Measurements from ENCODE around the gene SDCCAG8.

SDCCAG8 gene

GRCh38 chr1:243487036-243487648 lies 231.3 kb downstream of the SDCCAG8 start:
- Histone ChIP-seq H3K4me3 (ENCODE audit: low read depth, low read length) (no peak overlapping the region), H3K4me1 (peaks cover 21% of the 10 kb centered on the region), H3K9me3 (no peaks in the 10 kb centered on the region), H3K27me3 (no peaks in the 10 kb centered on the region), H3K36me3 (no peaks in the 10 kb centered on the region)
- no peak for TF ChIP-seq CTCF (IDR thresholded peaks at IDR 0.05; ENCODE audit: low read depth, low read length)
- no peak for DNase-seq

- Histone ChIP-seq H3K27me3 (no peaks in the 10 kb centered on the region), H3K9me3 (no peaks in the 10 kb centered on the region), H3K4me3 (ENCODE audit: low read depth, low read length) (no peak overlapping the region), H3K4me1 (peaks cover 20% of the 10 kb centered on the region), H3K36me3 (no peaks in the 10 kb centered on the region)
- TF ChIP-seq CTCF (IDR thresholded peaks at IDR 0.05; ENCODE audit: low read depth, low read length), result no peak
- DNase-seq, result no peak
Measured at GRCh38 chr1:243487649-243488227, 231.9 kb downstream of the SDCCAG8 start.

GRCh38 chr1:243488459-243489157 lies 232.8 kb downstream of the SDCCAG8 start:
- H3K4me1 ChIP-seq, result peaks cover 22% of the 10 kb centered on the region
- H3K9me3 ChIP-seq, result no peaks in the 10 kb centered on the region
- peak; percentile 33 for DNase-seq
- no peak for TF ChIP-seq CTCF (IDR thresholded peaks at IDR 0.05; ENCODE audit: low read depth, low read length)
- H3K4me3 ChIP-seq (ENCODE audit: low read depth, low read length), result no peak overlapping the region
- H3K36me3 ChIP-seq, result no peaks in the 10 kb centered on the region
- no peaks in the 10 kb centered on the region for H3K27me3 ChIP-seq

- Histone ChIP-seq H3K27me3 (no peaks in the 10 kb centered on the region), H3K4me1 (peaks cover 27% of the 10 kb centered on the region), H3K36me3 (no peaks in the 10 kb centered on the region), H3K4me3 (ENCODE audit: low read depth, low read length) (no peak overlapping the region), H3K9me3 (no peaks in the 10 kb centered on the region)
- no peak for TF ChIP-seq CTCF (IDR thresholded peaks at IDR 0.05; ENCODE audit: low read depth, low read length)
- no peak for DNase-seq
Measured at GRCh38 chr1:243489158-243489527, 233.3 kb downstream of the SDCCAG8 start.

- Histone ChIP-seq H3K36me3 (no peaks in the 10 kb centered on the region), H3K9me3 (no peaks in the 10 kb centered on the region), H3K4me1 (peaks cover 35% of the 10 kb centered on the region), H3K4me3 (ENCODE audit: low read depth, low read length) (no peak overlapping the region), H3K27me3 (no peaks in the 10 kb centered on the region)
- no peak for DNase-seq
- no peak for TF ChIP-seq CTCF (IDR thresholded peaks at IDR 0.05; ENCODE audit: low read depth, low read length)
Measured at GRCh38 chr1:243489681-243490546, 234.1 kb downstream of the SDCCAG8 start.

Data from BE2C (cell line).